Body of pancreas (tissue), 4 donors: ENCODE data around the gene PSMC1. TPM values are rescaled to one million over a fixed set of nuclear protein-coding genes. Genes with fewer than 3 reads are reported as not detected.
A peak's percentile ranks its signal among the peaks of the same experiment; 100 is the strongest.

Source experiments
- ATAC-seq: fragments of 150-250 bp; one replicate; pipeline ENCODE4 v1.9.1; 2016
- DNase-seq, 4 donors: peaks; one replicate each; pipeline ENCODE4 v3.0.0-alpha.2; 2019
- H3K27ac ChIP-seq, 4 donors: fragments of 200-600 bp; sonication (generic); 1 replicate in 3 of 4; 2 replicates in 1 of 4; pipeline versions ENCODE4 v1.5.1 to v1.6.1; 2016 to 2019; ENCODE audit warnings: mild to moderate bottlenecking in 1 of 4, mixed read lengths in 1 of 4, moderate library complexity in 1 of 4
- H3K27me3 ChIP-seq, 2 donors: fragments of 200-600 bp; sonication (generic); one replicate each; pipeline ENCODE4 v1.6.0; 2016; ENCODE audit warnings: mild to moderate bottlenecking in 1 of 2
- H3K36me3 ChIP-seq, 2 donors: fragments of 200-600 bp; sonication (generic); replicated peaks in 1 of 2; 2 replicates each; pipeline ENCODE4 v1.5.1; 2016; ENCODE audit warnings: low read depth in 2 of 2; ENCODE audit not compliant: insufficient read depth in 1 of 2
- H3K4me1 ChIP-seq: fragments of 200-600 bp; sonication (generic); one replicate; pipeline ENCODE4 v1.6.0; 2016
- H3K4me3 ChIP-seq, 2 donors: fragments of 200-600 bp; sonication (generic); 1 replicate in 1 of 2; 2 replicates in 1 of 2; pipeline ENCODE4 v1.5.1; 2016 to 2019
- H3K9me3 ChIP-seq, 3 donors: fragments of 200-600 bp; sonication (generic); 1 replicate in 2 of 3; 2 replicates in 1 of 3; pipeline ENCODE4 v1.5.1; 2016
- POLR2A ChIP-seq, 3 donors: fragments of 450-650 bp; IDR thresholded peaks; one replicate each; pipeline ENCODE4 v1.6.1; 2016; ENCODE audit warnings: antibody characterized with exemption in 3 of 3, mild to moderate bottlenecking in 2 of 3
- WGBS, 2 donors: methylation state at CpG; one replicate each; pipeline ENCODE4 v1.1.5; 2017; 5-methylcytosine and 5-hydroxymethylcytosine counted together
- intact Hi-C: fragments of 100-400 bp; cut with DNase I; formaldehyde crosslinking; loops from one replicate; pipeline ENCODE4 v1.15.1; 2023
- total RNA-seq, 2 donors: library from RNA; depleted of rRNA; stranded (reverse); fragments of >200 nt; gene quantifications; one replicate each; pipeline ENCODE4 v1.1.0, GENCODE V29; 2016
- TF ChIP-seq, protein P1 (sequence below), 7 experiments: fragments of 450-650 bp in 4 of 7; fragments of 200-600 bp in 3 of 7; sonication (generic) in 3 of 7; IDR thresholded peaks; one replicate each; pipeline ENCODE4 v1.5.1; 2016 to 2019; ENCODE audit warnings: antibody characterized with exemption in 7 of 7

Gene PSMC1
- total RNA-seq, 2 donors from 2014 or later, result 25.7 to 49.0 TPM

DNA sequence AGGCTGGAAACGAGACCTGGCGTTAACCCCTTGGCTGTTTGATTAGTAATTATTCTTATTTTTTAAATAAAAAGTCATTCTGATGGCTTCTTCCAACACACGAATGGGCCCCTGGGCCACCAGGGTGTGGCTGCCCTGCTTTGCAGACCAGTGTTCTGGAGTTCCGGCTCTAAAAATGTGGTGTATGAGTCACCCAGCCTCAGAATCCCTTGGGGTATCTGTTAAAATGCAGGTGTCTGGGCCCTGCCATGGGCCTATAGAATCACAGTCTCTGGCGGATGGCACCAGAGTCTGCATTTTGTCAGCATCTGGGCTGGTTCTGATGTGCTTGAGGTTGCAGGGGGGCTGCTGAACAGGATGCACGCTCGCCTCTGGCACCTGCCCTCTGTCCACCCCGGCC is 2.5 kb upstream of the PSMC1 start:
- DNase-seq (no peak), ATAC-seq (no peak)
- no peaks in the 10 kb centered on the region for H3K27me3 ChIP-seq
- no peaks in the 10 kb centered on the region for H3K36me3 ChIP-seq
- peaks cover 18% of the 10 kb centered on the region for H3K4me1 ChIP-seq
- H3K4me3 ChIP-seq, result no peak overlapping the region
- TF ChIP-seq POLR2A (IDR thresholded peaks at IDR 0.05), result no peak
- TF ChIP-seq, protein P1, sequence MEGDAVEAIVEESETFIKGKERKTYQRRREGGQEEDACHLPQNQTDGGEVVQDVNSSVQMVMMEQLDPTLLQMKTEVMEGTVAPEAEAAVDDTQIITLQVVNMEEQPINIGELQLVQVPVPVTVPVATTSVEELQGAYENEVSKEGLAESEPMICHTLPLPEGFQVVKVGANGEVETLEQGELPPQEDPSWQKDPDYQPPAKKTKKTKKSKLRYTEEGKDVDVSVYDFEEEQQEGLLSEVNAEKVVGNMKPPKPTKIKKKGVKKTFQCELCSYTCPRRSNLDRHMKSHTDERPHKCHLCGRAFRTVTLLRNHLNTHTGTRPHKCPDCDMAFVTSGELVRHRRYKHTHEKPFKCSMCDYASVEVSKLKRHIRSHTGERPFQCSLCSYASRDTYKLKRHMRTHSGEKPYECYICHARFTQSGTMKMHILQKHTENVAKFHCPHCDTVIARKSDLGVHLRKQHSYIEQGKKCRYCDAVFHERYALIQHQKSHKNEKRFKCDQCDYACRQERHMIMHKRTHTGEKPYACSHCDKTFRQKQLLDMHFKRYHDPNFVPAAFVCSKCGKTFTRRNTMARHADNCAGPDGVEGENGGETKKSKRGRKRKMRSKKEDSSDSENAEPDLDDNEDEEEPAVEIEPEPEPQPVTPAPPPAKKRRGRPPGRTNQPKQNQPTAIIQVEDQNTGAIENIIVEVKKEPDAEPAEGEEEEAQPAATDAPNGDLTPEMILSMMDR (IDR thresholded peaks at IDR 0.05), result no peak
- intact Hi-C loops, result no loop called here
- H3K27ac ChIP-seq, result no peak overlapping the region
- 74 to 78% methylated on average over 8 of the region's 8 CpGs for WGBS, 2 donors
- H3K9me3 ChIP-seq, result no peaks in the 10 kb centered on the region

DNA sequence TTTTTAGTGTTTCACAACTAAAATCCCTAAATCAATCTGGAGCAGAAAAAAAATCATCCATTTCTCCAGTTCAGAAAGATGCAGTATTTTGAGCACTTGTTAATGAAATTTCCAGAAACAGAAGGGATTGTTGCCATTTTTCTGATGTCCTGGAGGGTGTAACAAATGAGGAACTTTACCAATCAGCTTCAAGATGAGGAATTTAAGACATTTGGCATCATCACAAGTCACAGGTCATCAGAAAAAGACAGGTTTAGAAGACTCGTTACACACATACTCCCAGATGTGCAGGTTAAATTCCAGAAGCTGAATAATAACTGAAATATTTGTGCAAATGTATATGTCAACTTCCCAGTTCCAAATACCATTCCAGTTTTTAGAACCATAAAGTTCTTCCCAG is 482 bp upstream of the PSMC1 start:
- Histone ChIP-seq H3K27me3 (no peaks in the 10 kb centered on the region), H3K36me3 (peaks cover under 1 to 4% of the 10 kb centered on the region in 2 donors), H3K4me3 (no peak overlapping the region), H3K4me1 (peaks cover 20% of the 10 kb centered on the region), H3K9me3 (no peaks in the 10 kb centered on the region), H3K27ac (peak overlapping the region in 1 of 4 donors; percentile 41)
- ATAC-seq (no peak), DNase-seq (no peak)
- TF ChIP-seq POLR2A (IDR thresholded peaks at IDR 0.05), result no peak
- TF ChIP-seq, protein P1 (IDR thresholded peaks at IDR 0.05), result no peak
- intact Hi-C loops, result no loop called here
- WGBS, 2 donors, result 53 to 59% methylated on average over 1 of the region's 1 CpG

DNA sequence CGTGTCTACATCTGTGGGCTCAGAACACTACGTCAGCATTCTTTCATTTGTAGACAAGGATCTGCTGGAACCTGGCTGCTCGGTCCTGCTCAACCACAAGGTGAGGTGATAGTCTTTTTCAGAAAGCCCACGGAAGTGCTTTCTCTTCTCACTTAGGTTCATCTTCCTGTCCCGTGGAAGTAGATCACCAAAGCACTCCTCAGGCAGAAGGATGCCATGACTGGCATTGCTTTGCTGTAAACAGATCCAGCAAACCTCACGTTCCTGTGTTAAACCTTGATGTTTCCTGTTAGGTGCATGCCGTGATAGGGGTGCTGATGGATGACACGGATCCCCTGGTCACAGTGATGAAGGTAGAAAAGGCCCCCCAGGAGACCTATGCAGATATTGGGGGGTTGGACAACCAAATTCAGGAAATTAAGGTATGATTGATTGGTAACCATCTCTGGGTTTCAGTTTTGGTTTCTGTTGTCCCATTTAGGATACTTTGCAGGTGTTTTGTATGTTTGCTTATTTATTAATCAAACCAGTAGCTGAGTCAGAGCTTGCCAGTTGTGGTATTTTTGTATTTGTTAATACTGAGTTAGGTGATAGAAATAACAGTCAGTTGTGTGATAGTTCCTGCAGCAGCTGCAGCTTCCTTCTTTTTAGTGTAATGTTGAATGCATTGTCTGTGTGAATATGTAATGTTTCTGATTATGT is 7.5 kb downstream of the PSMC1 start:
- Histone ChIP-seq H3K27me3 (no peaks in the 10 kb centered on the region), H3K36me3 (peaks cover 21 to 27% of the 10 kb centered on the region in 2 donors), H3K27ac (no peak overlapping the region), H3K4me1 (peaks cover 1% of the 10 kb centered on the region), H3K9me3 (no peaks in the 10 kb centered on the region), H3K4me3 (no peak overlapping the region)
- intact Hi-C loops, result no loop called here
- WGBS, 2 donors, result 72 to 74% methylated on average over 8 of the region's 8 CpGs
- no peak for ATAC-seq
- TF ChIP-seq, protein P1 (IDR thresholded peaks at IDR 0.05), result no peak
- TF ChIP-seq POLR2A (IDR thresholded peaks at IDR 0.05), result no peak
- no peak for DNase-seq

DNA sequence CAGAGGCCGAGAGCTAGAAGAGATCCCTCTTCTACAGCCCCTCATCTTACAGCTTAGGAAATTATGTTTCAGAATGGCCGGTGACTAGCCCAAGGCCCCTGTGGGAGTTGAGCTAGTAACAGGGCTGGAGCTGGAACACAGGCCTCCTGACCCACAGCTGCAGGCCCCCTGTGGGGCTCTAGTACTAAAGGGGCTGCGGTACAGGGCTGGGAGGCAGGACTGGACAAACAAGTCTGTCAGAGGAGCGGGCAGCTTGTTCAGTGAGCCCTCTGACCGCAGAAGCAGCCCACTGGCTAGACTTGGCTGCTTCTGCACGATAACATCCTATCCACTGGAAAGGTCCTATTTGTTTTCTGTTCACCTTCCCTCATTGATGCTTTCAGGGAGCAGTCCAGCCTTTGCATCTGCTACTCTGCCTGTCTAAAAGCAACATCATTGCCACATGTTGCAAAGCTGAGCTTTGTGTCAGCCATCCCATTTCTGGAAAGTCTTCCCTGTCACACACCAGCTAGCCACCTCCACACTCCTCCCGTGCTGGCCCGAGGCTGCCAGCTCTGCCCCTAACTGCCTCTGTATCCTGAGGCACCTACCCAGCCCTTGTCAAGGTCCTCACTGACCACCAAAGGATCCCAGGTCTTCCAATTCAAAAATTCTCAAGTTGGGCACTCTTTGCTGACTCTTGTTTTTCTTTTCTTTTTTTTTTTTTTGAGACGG is 10.2 kb downstream of the PSMC1 start:
- ATAC-seq, result no peak
- H3K9me3 ChIP-seq, result no peaks in the 10 kb centered on the region
- H3K4me1 ChIP-seq, result no peaks in the 10 kb centered on the region
- no peaks in the 10 kb centered on the region for H3K27me3 ChIP-seq
- H3K27ac ChIP-seq, result no peak overlapping the region
- H3K36me3 ChIP-seq, result peaks cover 18 to 37% of the 10 kb centered on the region in 2 donors
- DNase-seq, result no peak
- no peak overlapping the region for H3K4me3 ChIP-seq
- intact Hi-C loops, result no loop called here
- WGBS, 2 donors, result 93% methylated on average over 6 to 9 of the region's 9 CpGs
- TF ChIP-seq, protein P1 (IDR thresholded peaks at IDR 0.05), result no peak
- no peak for TF ChIP-seq POLR2A (IDR thresholded peaks at IDR 0.05)
